Uterus (tissue), 2 donors: ENCODE results near the gene PTPRJ.

ENCODE experiments used
- POLR2A ChIP-seq, 2 donors: fragments of 450-650 bp; IDR thresholded peaks; one replicate each; pipeline ENCODE4 v1.6.1; 2016; ENCODE audit warnings: antibody characterized with exemption in 2 of 2, mild to moderate bottlenecking in 1 of 2, moderate library complexity in 1 of 2
- TF ChIP-seq, protein P1 (sequence below), 4 experiments: fragments of 200-600 bp in 2 of 4; fragments of 450-650 bp in 2 of 4; sonication (generic) in 2 of 4; IDR thresholded peaks; one replicate each; pipeline ENCODE4 v1.5.1; 2016 to 2019; ENCODE audit warnings: antibody characterized with exemption in 4 of 4, mild to moderate bottlenecking in 2 of 4, moderate library complexity in 1 of 4

DNA sequence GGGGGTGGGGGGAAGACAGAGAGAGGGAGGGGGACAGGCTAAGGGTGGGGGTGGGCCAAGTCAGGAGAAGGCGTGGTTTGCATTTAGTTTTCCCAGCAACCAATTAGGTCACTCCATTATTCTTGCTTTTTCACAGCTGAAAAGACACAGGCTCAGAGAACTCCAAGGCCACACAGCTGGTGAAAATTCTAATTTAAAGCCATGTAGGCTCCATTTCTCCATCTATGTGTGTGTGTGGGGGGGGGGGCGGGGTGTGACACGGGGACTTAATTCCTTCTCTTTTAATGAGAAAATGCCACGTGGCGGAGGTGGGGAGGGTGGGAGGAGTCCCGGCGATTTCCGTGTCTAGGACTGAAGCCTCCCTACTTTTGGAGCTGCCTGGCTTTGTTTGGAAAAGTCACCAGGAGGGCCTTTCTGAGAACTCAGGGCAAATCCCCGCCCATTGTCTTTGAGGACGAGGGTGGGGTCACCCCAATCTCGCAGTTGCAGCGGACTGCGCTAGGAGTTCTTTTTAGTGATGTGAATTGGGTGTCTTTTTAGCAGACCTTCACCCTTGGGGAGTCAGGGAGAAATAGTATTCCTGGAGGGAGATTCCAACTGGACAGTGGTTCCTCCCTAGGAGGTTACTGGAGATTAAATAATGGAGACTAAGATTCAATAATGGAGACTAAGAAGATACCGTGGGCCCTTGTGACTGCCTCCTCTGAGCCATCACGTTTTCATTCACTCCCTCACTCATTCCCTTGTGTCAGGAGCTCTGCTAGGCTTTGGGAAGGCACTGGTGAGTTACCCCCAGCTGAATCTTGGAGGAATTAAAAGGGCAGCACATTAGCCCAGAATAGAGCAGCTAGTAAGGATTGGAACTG, 36.4 kb upstream of the PTPRJ start:
- TF ChIP-seq, protein P1, sequence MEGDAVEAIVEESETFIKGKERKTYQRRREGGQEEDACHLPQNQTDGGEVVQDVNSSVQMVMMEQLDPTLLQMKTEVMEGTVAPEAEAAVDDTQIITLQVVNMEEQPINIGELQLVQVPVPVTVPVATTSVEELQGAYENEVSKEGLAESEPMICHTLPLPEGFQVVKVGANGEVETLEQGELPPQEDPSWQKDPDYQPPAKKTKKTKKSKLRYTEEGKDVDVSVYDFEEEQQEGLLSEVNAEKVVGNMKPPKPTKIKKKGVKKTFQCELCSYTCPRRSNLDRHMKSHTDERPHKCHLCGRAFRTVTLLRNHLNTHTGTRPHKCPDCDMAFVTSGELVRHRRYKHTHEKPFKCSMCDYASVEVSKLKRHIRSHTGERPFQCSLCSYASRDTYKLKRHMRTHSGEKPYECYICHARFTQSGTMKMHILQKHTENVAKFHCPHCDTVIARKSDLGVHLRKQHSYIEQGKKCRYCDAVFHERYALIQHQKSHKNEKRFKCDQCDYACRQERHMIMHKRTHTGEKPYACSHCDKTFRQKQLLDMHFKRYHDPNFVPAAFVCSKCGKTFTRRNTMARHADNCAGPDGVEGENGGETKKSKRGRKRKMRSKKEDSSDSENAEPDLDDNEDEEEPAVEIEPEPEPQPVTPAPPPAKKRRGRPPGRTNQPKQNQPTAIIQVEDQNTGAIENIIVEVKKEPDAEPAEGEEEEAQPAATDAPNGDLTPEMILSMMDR (IDR thresholded peaks at IDR 0.05) = no peak
- TF ChIP-seq POLR2A (IDR thresholded peaks at IDR 0.05) = no peak
